Astrocyte of the spinal cord (primary cell): Measurements from ENCODE around the gene BUD13.

ENCODE experiments used
- DNase-seq: peaks from one replicate; pipeline ENCODE4 v3.0.0; 2011; ENCODE audit warnings: low read depth, low spot score
- H3K4me3 ChIP-seq: 2 replicates; pipeline ENCODE4 v1.5.1; 2011; ENCODE audit warnings: low read depth, mild to moderate bottlenecking, low read length, moderate library complexity
- CTCF ChIP-seq: IDR thresholded peaks from 2 replicates; pipeline ENCODE4 v1.5.1; 2012; ENCODE audit warnings: low read depth, mild to moderate bottlenecking, low read length, inconsistent platforms
- in situ Hi-C: cut with HindIII; loops from 2 replicates; pipeline ENCODE4 v1.10.0; 2017; ENCODE audit warnings: low sequenced_read_pairs

BUD13 gene

GRCh38 chr11:116731097-116731761, 41.6 kb downstream of the BUD13 start:
- in situ Hi-C loops = no loop called here
- peak; percentile 45 for DNase-seq
- H3K4me3 ChIP-seq = no peak overlapping the region
- no peak for TF ChIP-seq CTCF

DNA sequence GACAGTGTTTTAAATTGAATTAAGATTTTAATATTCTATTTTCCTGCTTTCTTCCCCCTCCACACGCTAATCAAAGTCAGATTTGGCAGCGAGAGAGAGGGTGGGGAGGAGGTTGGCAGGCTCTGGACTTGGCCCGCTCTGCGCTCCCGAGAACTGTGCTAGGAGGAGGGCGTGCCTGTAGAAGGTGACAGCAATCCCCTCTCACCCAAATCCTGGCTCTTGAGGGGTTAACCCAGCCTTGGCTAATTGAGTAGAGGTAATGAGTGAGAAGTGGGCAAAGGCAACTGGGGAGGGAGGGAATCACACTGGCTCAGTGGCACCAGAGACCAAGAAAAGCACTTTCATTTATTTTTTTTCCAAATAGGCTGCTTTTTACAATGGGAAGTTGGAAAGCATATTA, 42.2 kb downstream of the BUD13 start:
- TF ChIP-seq CTCF = no peak
- in situ Hi-C loops = no loop called here
- H3K4me3 ChIP-seq = no peak overlapping the region
- no peak for DNase-seq

DNA sequence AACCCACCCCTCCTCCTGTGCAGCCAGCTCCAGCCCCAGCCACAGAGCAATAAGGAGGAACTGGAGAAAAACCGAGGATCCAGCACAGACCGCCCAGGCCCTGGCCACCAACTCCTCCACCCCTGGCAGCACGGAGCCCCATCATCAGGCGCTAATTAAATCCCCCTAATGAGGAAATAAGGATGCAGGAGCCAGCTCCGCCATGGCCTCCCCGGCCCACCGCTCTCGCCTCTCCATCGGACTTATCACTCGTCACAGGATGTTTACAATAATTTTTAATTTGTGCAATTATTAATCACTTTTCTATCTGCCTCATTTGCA, 42.6 kb downstream of the BUD13 start:
- in situ Hi-C loops = no loop called here
- no peak overlapping the region for H3K4me3 ChIP-seq
- TF ChIP-seq CTCF = no peak
- DNase-seq = no peak

GRCh38 chr11:116729501-116730240, 43.1 kb downstream of the BUD13 start:
- TF ChIP-seq CTCF = no peak
- no peak for DNase-seq
- H3K4me3 ChIP-seq = no peak overlapping the region
- in situ Hi-C loops = no loop called here

GRCh38 chr11:116727990-116728389, 44.8 kb downstream of the BUD13 start:
- no peak for DNase-seq

GRCh38 chr11:116725434-116726221, 47.2 kb downstream of the BUD13 start:
- no peak overlapping the region for H3K4me3 ChIP-seq
- in situ Hi-C loops = no loop called here
- DNase-seq = no peak
- no peak for TF ChIP-seq CTCF

More at GRCh38 chr11:116727990-116728389, 44.8 kb downstream of the BUD13 start:
- TF ChIP-seq CTCF = no peak
- H3K4me3 ChIP-seq = no peak overlapping the region
- in situ Hi-C loops = no loop called here
